DOHH2 (cell line): ENCODE measurements around the gene SPON1.

Experiments
- CTCF ChIP-seq: fragments of 200-600 bp; sonication (generic); IDR thresholded peaks from one replicate; pipeline ENCODE4 v1.5.1; 2014; ENCODE audit warnings: antibody characterized with exemption, mild to moderate bottlenecking, low read depth, low read length; ENCODE audit not compliant: poor library complexity, severe bottlenecking
- EZH2phosphoT487 ChIP-seq: fragments of 200-600 bp; sonication (generic); IDR thresholded peaks from 2 replicates; pipeline ENCODE4 v1.6.1; 2017; ENCODE audit warnings: borderline replicate concordance, mild to moderate bottlenecking, antibody characterized with exemption, low read length, moderate library complexity, mixed read lengths

GRCh38 chr11:13956988-13957387 lies 5.5 kb upstream of the SPON1 start:
- TF ChIP-seq CTCF (no peak), EZH2phosphoT487 (peak; percentile 71; the same call in 1 of the 2 replicates)
